HFFc6 (cell line): Measurements from ENCODE around the gene BCDIN3D. TPM values are rescaled to one million over a fixed set of nuclear protein-coding genes. Genes with fewer than 3 reads are reported as not detected.
"Not testable (repeated sequence)": the region's sequence is repeated elsewhere in the genome, so short reads cannot be mapped to it uniquely, and the experiment has no call there.

ENCODE experiments used
- DNase-seq: peaks from one replicate; pipeline ENCODE4 v3.0.0-alpha.2; 2018
- H3K27ac Mint-ChIP-seq: 2 replicates; pipeline ENCODE4 v1.8.0; 2020; ENCODE audit warnings: mild to moderate bottlenecking, mixed read lengths
- H3K27me3 Mint-ChIP-seq: 2 replicates; pipeline ENCODE4 v1.8.0; 2021; ENCODE audit warnings: mild to moderate bottlenecking, moderate library complexity, mixed read lengths; ENCODE audit not compliant: insufficient read depth
- H3K36me3 Mint-ChIP-seq: 2 replicates; pipeline ENCODE4 v1.8.0; 2021; ENCODE audit warnings: low read depth, mixed read lengths
- H3K4me1 Mint-ChIP-seq: 2 replicates; pipeline ENCODE4 v1.8.0; 2020; ENCODE audit warnings: low read depth, mixed read lengths
- H3K4me3 Mint-ChIP-seq: 2 replicates; pipeline ENCODE4 v1.8.0; 2020; ENCODE audit warnings: mild to moderate bottlenecking, moderate library complexity, mixed read lengths
- H3K9me3 Mint-ChIP-seq: 2 replicates; pipeline ENCODE4 v1.8.0; 2020; ENCODE audit warnings: mild to moderate bottlenecking, mixed read lengths
- total RNA-seq, 6 experiments: library from RNA; stranded (reverse); fragmentation: NEBNext Ultra II Directional; extraction: Animal tissue kit (Norgen Biotek cat#: 25700); gene quantifications; 2 replicates in 1 of 6; 3 replicates in 5 of 6; pipeline ENCODE4 v1.2.3, GENCODE V29; 2021
- TF ChIP-seq, protein P1 (sequence below): fragments of 200-600 bp; sonication (generic); IDR thresholded peaks from 2 replicates; pipeline ENCODE4 v1.5.0; 2021; ENCODE audit warnings: antibody characterized with exemption, mild to moderate bottlenecking

Gene BCDIN3D
- total RNA-seq, 6 experiments from 2014 or later: 1.5 to 2.9 (median 2.0) TPM

DNA sequence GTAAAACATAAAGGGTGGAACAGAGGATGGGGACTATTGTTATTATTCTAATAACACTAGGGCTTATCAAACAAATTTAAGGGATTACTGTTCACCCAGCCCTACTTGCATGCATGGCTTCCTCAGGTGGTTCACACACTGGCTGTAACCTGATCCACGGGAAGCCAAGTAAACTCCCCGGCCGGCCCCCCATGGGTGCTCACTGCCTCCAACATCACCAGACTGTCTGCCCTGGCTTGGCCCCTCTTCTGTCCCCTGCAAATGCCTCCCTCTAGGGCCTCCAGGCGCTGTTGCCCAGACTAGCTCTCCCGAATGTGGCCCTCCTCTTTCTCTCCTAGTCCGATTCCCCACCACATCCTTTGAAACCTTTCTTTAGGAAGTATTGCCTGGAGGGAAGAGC lies 42.2 kb upstream of the BCDIN3D start:
- TF ChIP-seq, protein P1, sequence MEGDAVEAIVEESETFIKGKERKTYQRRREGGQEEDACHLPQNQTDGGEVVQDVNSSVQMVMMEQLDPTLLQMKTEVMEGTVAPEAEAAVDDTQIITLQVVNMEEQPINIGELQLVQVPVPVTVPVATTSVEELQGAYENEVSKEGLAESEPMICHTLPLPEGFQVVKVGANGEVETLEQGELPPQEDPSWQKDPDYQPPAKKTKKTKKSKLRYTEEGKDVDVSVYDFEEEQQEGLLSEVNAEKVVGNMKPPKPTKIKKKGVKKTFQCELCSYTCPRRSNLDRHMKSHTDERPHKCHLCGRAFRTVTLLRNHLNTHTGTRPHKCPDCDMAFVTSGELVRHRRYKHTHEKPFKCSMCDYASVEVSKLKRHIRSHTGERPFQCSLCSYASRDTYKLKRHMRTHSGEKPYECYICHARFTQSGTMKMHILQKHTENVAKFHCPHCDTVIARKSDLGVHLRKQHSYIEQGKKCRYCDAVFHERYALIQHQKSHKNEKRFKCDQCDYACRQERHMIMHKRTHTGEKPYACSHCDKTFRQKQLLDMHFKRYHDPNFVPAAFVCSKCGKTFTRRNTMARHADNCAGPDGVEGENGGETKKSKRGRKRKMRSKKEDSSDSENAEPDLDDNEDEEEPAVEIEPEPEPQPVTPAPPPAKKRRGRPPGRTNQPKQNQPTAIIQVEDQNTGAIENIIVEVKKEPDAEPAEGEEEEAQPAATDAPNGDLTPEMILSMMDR: no peak
- no peaks in the 10 kb centered on the region for H3K36me3 Mint-ChIP-seq
- H3K9me3 Mint-ChIP-seq: peaks cover 7% of the 10 kb centered on the region
- H3K27ac Mint-ChIP-seq: no peak overlapping the region
- H3K4me1 Mint-ChIP-seq: no peaks in the 10 kb centered on the region
- peaks cover 44% of the 10 kb centered on the region for H3K27me3 Mint-ChIP-seq
- no peak for DNase-seq
- H3K4me3 Mint-ChIP-seq: no peak overlapping the region

GRCh38 chr12:49882851-49883464 lies 40.1 kb upstream of the BCDIN3D start:
- H3K27ac Mint-ChIP-seq: no peak overlapping the region
- H3K4me3 Mint-ChIP-seq: no peak overlapping the region
- H3K9me3 Mint-ChIP-seq: peaks cover 23% of the 10 kb centered on the region
- H3K36me3 Mint-ChIP-seq: no peaks in the 10 kb centered on the region
- H3K4me1 Mint-ChIP-seq: no peaks in the 10 kb centered on the region
- TF ChIP-seq, protein P1: no peak
- H3K27me3 Mint-ChIP-seq: peaks cover 38% of the 10 kb centered on the region
- no peak for DNase-seq

GRCh38 chr12:49882248-49882850 lies 39.4 kb upstream of the BCDIN3D start:
- H3K27ac Mint-ChIP-seq: no peak overlapping the region
- H3K36me3 Mint-ChIP-seq: no peaks in the 10 kb centered on the region
- DNase-seq: no peak
- H3K27me3 Mint-ChIP-seq: peaks cover 38% of the 10 kb centered on the region
- TF ChIP-seq, protein P1: no peak
- H3K4me1 Mint-ChIP-seq: no peaks in the 10 kb centered on the region
- no peak overlapping the region for H3K4me3 Mint-ChIP-seq
- peaks cover 24% of the 10 kb centered on the region for H3K9me3 Mint-ChIP-seq

DNA sequence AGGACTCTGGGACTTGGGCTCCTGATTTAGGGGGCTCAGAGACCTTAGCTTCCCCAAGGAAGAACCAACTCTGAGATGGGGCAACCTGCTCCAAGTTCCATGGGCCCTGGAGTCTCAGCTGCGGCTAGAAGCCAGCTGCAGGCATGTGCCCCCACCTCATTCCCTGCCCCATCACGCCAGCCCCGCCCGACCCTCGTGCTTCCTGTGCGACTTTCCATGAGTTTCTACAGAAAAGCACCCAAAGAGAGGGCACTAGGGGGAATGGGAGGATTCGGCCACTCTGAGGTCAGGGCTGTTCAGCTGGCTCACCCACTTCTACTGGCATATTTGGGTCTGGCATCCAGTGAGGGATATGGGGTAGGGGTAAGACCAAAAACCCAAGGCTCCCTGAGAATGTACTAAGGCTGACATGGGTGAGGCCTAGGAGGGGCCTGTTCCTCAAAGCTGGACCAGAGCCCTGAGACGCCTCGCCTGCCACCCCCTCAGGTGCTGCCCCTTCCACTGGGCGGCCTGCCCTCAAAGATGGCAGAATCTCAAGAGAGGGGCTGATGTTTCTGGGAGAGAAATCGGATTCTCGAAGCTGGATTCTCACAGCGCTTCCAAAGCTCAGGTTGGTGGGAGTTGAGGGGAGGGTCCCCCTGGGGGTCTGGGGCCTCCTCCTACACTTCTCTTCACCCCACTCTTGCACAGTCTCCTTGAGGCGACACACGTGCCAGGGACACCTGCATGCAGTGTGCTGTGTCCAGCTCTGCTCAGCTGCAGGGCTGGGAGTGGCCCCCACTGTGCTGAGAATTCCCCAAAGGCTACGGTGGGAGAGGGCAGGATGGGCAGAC lies 38.7 kb upstream of the BCDIN3D start:
- DNase-seq: no peak
- peaks cover 34% of the 10 kb centered on the region for H3K27me3 Mint-ChIP-seq
- TF ChIP-seq, protein P1: no peak
- peaks cover 24% of the 10 kb centered on the region for H3K9me3 Mint-ChIP-seq
- H3K27ac Mint-ChIP-seq: no peak overlapping the region
- no peaks in the 10 kb centered on the region for H3K36me3 Mint-ChIP-seq
- no peaks in the 10 kb centered on the region for H3K4me1 Mint-ChIP-seq
- no peak overlapping the region for H3K4me3 Mint-ChIP-seq

DNA sequence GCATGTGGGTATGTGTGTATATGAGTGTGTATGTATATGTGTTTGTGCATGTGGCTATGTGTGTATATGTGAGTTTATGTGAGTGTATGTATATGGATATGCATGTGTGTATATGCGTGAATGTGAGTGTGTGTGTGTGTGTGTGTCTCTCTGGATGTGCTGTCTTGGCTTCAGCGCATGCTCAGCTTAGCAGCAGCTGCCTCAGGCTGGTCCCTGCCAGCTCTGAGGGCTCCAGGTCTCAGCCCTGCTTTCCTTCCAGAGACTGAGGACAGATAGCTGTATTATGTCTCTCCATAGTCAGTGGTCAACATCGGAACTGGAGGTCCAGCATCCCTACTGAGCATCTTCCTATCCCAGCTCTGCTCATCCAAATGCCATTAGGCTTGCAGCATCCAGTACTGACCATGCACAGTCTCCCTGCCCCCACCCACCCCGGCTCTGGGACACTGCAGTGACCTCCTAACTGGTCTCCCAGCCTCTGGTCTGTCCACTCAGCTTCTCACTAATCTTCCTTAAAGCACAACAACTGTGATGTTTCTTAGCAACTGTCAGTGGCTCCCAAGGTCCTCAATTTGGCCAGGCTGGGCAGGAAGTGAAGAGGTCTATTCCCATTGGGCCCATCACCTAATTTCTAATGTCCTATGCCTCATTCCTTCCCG lies 38.0 kb upstream of the BCDIN3D start:
- H3K27ac Mint-ChIP-seq: no peak overlapping the region
- H3K27me3 Mint-ChIP-seq: peaks cover 35% of the 10 kb centered on the region
- TF ChIP-seq, protein P1: no peak
- H3K36me3 Mint-ChIP-seq: no peaks in the 10 kb centered on the region
- H3K4me3 Mint-ChIP-seq: no peak overlapping the region
- peaks cover 24% of the 10 kb centered on the region for H3K9me3 Mint-ChIP-seq
- DNase-seq: no peak
- no peaks in the 10 kb centered on the region for H3K4me1 Mint-ChIP-seq

GRCh38 chr12:49879065-49879464 lies 36.2 kb upstream of the BCDIN3D start:
- Mint-ChIP-seq H3K27me3 (peaks cover 21% of the 10 kb centered on the region), H3K9me3 (peaks cover 24% of the 10 kb centered on the region)
- H3K4me3 Mint-ChIP-seq, H3K27ac Mint-ChIP-seq, H3K4me1 Mint-ChIP-seq, H3K36me3 Mint-ChIP-seq, DNase-seq: not testable (repeated sequence)
